Measurements from ENCODE around the gene CDKAL1.

The CDKAL1 gene

GRCh38 chr6:20997143-20997769 is 463.0 kb downstream of the CDKAL1 start:
- TF ChIP-seq CTCF (conservative IDR thresholded peaks at IDR 0.05; ENCODE audit: low read depth, low read length), result no peak
- no peak for DNase-seq (ENCODE audit: low read depth)
- H3K4me3 ChIP-seq (ENCODE audit: low read length), result no peak overlapping the region

GRCh38 chr6:20997770-20998147 is 463.5 kb downstream of the CDKAL1 start:
- no peak for TF ChIP-seq CTCF (conservative IDR thresholded peaks at IDR 0.05; ENCODE audit: low read depth, low read length)
- H3K4me3 ChIP-seq (ENCODE audit: low read length), result no peak overlapping the region
- DNase-seq (ENCODE audit: low read depth), result no peak

GRCh38 chr6:20998748-20999448 is 464.6 kb downstream of the CDKAL1 start:
- DNase-seq (ENCODE audit: low read depth), result no peak
- no peak for TF ChIP-seq CTCF (conservative IDR thresholded peaks at IDR 0.05; ENCODE audit: low read depth, low read length)
- H3K4me3 ChIP-seq (ENCODE audit: low read length), result no peak overlapping the region

GRCh38 chr6:21000331-21000801 is 466.1 kb downstream of the CDKAL1 start:
- DNase-seq (ENCODE audit: low read depth), result no peak
- H3K4me3 ChIP-seq (ENCODE audit: low read length), result no peak overlapping the region
- no peak for TF ChIP-seq CTCF (conservative IDR thresholded peaks at IDR 0.05; ENCODE audit: low read depth, low read length)

GRCh38 chr6:21001736-21002135 is 467.5 kb downstream of the CDKAL1 start:
- no peak for DNase-seq (ENCODE audit: low read depth)

GRCh38 chr6:21003780-21004541 is 469.7 kb downstream of the CDKAL1 start:
- DNase-seq (ENCODE audit: low read depth), result no peak
- TF ChIP-seq CTCF (conservative IDR thresholded peaks at IDR 0.05; ENCODE audit: low read depth, low read length), result no peak
- no peak overlapping the region for H3K4me3 ChIP-seq (ENCODE audit: low read length)

More at GRCh38 chr6:21001736-21002135, 467.5 kb downstream of the CDKAL1 start:
- H3K4me3 ChIP-seq (ENCODE audit: low read length), result no peak overlapping the region
- TF ChIP-seq CTCF (conservative IDR thresholded peaks at IDR 0.05; ENCODE audit: low read depth, low read length), result no peak
